Activated CD4-positive, alpha-beta T cell treated with anti-CD3 and anti-CD28 coated beads for 36 hours (primary cell): ENCODE results near the gene CLDN9. TPM values are rescaled to one million over a fixed set of nuclear protein-coding genes. Genes with fewer than 3 reads are reported as not detected.

ENCODE experiments used
- ATAC-seq: fragments of 200-7000 bp; cut with Tn5 transposase; one replicate; pipeline ENCODE4 v1.10.0; 2021; ENCODE audit warnings: mild to moderate bottlenecking, moderate library complexity
- CTCF ChIA-PET: fragments of 350-600 bp; sonication (Branson Sonifier 250); formaldehyde crosslinking; loops from one replicate; lab custom pipeline; 2021; ENCODE audit warnings: antibody characterized with exemption; lab: Charles Lee
- POLR2A ChIA-PET: fragments of 350-600 bp; sonication (Branson Sonifier 250); formaldehyde crosslinking; loops from one replicate; lab custom pipeline; 2021; ENCODE audit warnings: antibody characterized with exemption, inconsistent platforms; lab: Charles Lee
- DNase-seq: peaks from one replicate; pipeline ENCODE4 v3.0.0-alpha.2; 2020
- H3K27ac Mint-ChIP-seq: one replicate; pipeline ENCODE4 v1.8.0; 2021; ENCODE audit warnings: mixed read lengths
- H3K27me3 Mint-ChIP-seq: one replicate; pipeline ENCODE4 v1.8.0; 2021; ENCODE audit warnings: mixed read lengths
- H3K36me3 Mint-ChIP-seq: one replicate; pipeline ENCODE4 v1.8.0; 2021; ENCODE audit warnings: low read depth, mixed read lengths
- H3K4me1 Mint-ChIP-seq: one replicate; pipeline ENCODE4 v1.8.0; 2021; ENCODE audit warnings: mixed read lengths
- H3K4me3 Mint-ChIP-seq: one replicate; pipeline ENCODE4 v1.8.0; 2021; ENCODE audit warnings: mild to moderate bottlenecking, moderate library complexity, mixed read lengths
- H3K9me3 Mint-ChIP-seq: one replicate; pipeline ENCODE4 v1.8.0; 2021; ENCODE audit warnings: low read depth, mixed read lengths
- intact Hi-C, 2 experiments: fragments of 100-400 bp; cut with DNase I in 1 of 2; cut with micrococcal nuclease in 1 of 2; formaldehyde crosslinking; loops; one replicate each; pipeline versions ENCODE4 v1.14.2 to v1.15.1; 2022 to 2024; cut with DNase I, micrococcal nuclease
- total RNA-seq, 2 experiments: library from RNA; stranded (reverse); gene quantifications; one replicate each; pipeline ENCODE4 v1.2.3, GENCODE V29; 2021

Gene CLDN9
- total RNA-seq, 2 experiments from 2014 or later: not detected

DNA sequence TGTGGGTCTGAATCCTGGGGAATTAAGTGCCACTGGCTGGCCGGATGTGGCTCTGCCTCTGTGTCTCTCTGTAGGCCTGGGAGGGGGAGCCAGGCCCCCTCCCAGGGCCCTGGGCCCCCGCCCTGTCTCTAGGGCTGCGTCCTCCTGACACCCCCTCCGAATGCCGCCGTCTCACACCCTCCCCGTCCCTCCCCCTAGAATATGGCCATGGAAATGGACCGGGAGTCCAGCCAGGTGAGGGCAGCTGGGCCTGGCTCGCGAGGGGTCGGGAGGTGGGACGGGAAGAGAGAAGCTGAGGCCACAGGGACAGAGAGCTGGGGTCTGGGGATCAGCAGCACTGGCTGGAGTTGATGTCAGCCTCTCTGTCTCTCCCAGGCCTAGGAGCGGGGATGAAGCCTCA is 16.4 kb upstream of the CLDN9 start:
- H3K4me1 Mint-ChIP-seq: no peaks in the 10 kb centered on the region
- intact Hi-C loops: no loop called here
- ATAC-seq: no peak
- no peaks in the 10 kb centered on the region for H3K36me3 Mint-ChIP-seq
- ChIA-PET POLR2A (interaction anchor here (0.7 kb wide), 1 partner anchor 1010 kb away, joined by 4 read pairs; no protein-coding TSS in a partner anchor), CTCF (no interaction called here)
- no peak for DNase-seq
- H3K9me3 Mint-ChIP-seq: no peaks in the 10 kb centered on the region
- no peak overlapping the region for H3K4me3 Mint-ChIP-seq
- no peak overlapping the region for H3K27ac Mint-ChIP-seq
- no peaks in the 10 kb centered on the region for H3K27me3 Mint-ChIP-seq

GRCh38 chr16:2999929-3000328 is 12.8 kb upstream of the CLDN9 start:
- Mint-ChIP-seq H3K27ac (no peak overlapping the region), H3K36me3 (no peaks in the 10 kb centered on the region), H3K9me3 (no peaks in the 10 kb centered on the region), H3K27me3 (no peaks in the 10 kb centered on the region), H3K4me3 (no peak overlapping the region), H3K4me1 (no peaks in the 10 kb centered on the region)
- intact Hi-C loops: no loop called here
- CTCF ChIA-PET: interaction anchor here (9.6 kb wide), 1 partner anchor 32 kb away, joined by 130 read pairs; no protein-coding TSS in a partner anchor
- no peak for ATAC-seq
- POLR2A ChIA-PET: no interaction called here
- DNase-seq: no peak

DNA sequence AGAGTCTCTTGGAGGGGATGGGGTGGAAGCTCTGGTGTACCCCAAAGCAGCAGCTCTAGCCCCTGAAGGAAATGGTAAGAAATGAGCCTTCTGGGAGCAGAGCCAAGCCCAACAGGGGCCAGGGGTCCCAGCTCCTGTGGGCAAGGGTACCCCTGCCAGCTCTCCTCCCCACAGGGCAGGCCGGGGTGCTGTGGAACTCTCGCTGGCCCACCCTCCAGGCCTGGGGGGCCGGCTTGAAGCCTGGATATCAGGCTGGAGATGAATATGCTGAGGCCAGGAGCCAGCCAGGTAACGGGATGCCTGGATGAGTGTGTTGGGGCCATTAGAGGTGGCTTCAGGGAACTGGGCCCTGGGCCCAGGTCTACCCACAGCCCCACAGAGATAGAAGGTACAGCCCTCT is 12.2 kb upstream of the CLDN9 start:
- Mint-ChIP-seq H3K36me3 (no peaks in the 10 kb centered on the region), H3K4me3 (no peak overlapping the region), H3K27ac (no peak overlapping the region), H3K27me3 (no peaks in the 10 kb centered on the region), H3K4me1 (no peaks in the 10 kb centered on the region), H3K9me3 (no peaks in the 10 kb centered on the region)
- DNase-seq (no peak), ATAC-seq (no peak)
- CTCF ChIA-PET: interaction anchor here (1.1 to 9.6 kb wide), 2 partner anchors 18 to 31 kb away, joined by 3 to 130 read pairs; no protein-coding TSS in a partner anchor
- POLR2A ChIA-PET: no interaction called here
- intact Hi-C loops: no loop called here

DNA sequence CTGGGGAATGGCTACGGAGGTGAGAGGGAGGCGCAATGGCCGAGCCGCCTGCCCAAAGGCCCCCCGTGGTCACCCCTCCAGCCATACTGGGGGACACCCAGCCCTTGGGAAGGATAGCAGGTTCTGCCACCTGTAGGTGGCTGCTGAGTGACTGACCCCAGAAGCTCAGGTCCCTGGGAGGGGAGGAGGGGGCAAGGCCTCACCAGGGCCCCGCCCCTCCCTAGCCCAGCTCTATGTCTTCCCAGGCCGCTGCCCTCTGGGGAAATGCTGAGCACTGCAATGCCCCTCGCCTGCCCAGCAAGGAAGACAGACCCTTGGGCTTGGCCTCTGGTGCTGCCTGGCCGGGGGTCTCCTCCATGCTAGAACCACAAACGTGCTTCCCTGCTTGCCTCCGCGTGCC is 11.4 kb upstream of the CLDN9 start:
- H3K4me3 Mint-ChIP-seq: no peak overlapping the region
- H3K9me3 Mint-ChIP-seq: no peaks in the 10 kb centered on the region
- POLR2A ChIA-PET: no interaction called here
- intact Hi-C loops: no loop called here
- CTCF ChIA-PET: interaction anchor here (1.1 to 9.6 kb wide), 2 partner anchors 17 to 30 kb away, joined by 3 to 130 read pairs; no protein-coding TSS in a partner anchor
- H3K36me3 Mint-ChIP-seq: no peaks in the 10 kb centered on the region
- no peak for DNase-seq
- no peaks in the 10 kb centered on the region for H3K27me3 Mint-ChIP-seq
- H3K27ac Mint-ChIP-seq: no peak overlapping the region
- H3K4me1 Mint-ChIP-seq: no peaks in the 10 kb centered on the region
- ATAC-seq: no peak

- CTCF ChIA-PET: interaction anchor here (0.6 to 9.6 kb wide), 15 partner anchors 17 to 713 kb away, joined by 3 to 130 read pairs (median 3); partner anchors contain the start of genes HCFC1R1, KREMEN2, THOC6 and TNFRSF12A
- Mint-ChIP-seq H3K27ac (no peak overlapping the region), H3K27me3 (peaks cover 6% of the 10 kb centered on the region), H3K4me1 (peaks cover 23% of the 10 kb centered on the region), H3K9me3 (no peaks in the 10 kb centered on the region), H3K36me3 (no peaks in the 10 kb centered on the region), H3K4me3 (peak overlapping the region; percentile 32)
- peak; percentile 100 for ATAC-seq
- intact Hi-C loops: loop anchor here (1.0 to 2.0 kb wide), 8 partner anchors 17 to 147 kb away; partner anchors contain the start of genes TNFRSF12A (in 2 of the 2), PAQR4 (in 1 of the 2) and THOC6 (in 1 of the 2)
- POLR2A ChIA-PET: interaction anchor here (0.7 to 1.2 kb wide), 6 partner anchors 16 to 464 kb away, joined by 3 to 5 read pairs (median 4); partner anchors contain the start of genes FLYWCH2 and TNFRSF12A
- peak; percentile 99 for DNase-seq
Measured at GRCh38 chr16:3003582-3004270, 9.0 kb upstream of the CLDN9 start.

DNA sequence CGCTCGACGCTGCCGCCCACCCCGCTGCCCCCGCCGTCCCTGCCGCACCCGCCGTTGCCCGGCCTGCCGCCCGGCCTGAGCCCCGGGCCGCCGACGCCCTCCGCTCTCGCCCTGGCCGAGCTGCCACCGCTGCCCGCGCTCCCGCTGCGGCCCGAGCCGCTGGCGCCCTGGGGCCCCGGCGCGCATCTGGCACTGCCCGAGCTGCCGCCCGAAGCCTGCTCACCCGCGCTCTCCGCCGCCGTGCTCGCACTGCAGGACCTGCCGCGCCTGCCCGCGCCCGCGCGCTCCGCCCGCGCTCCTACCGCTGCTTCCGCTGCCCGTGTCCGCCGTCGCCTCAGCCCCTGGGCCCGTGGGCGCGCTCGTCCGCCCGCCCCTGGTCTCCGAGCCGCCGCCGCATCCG is 8.4 kb upstream of the CLDN9 start:
- Mint-ChIP-seq H3K9me3 (no peaks in the 10 kb centered on the region), H3K4me3 (no peak overlapping the region), H3K27me3 (peaks cover 6% of the 10 kb centered on the region), H3K36me3 (no peaks in the 10 kb centered on the region), H3K27ac (no peak overlapping the region), H3K4me1 (peaks cover 23% of the 10 kb centered on the region)
- intact Hi-C loops: loop anchor here (1.0 to 2.0 kb wide), 4 partner anchors 16 to 35 kb away; partner anchors contain the start of genes TNFRSF12A (in 2 of the 2) and PAQR4 (in 1 of the 2)
- DNase-seq (peak; percentile 55), ATAC-seq (peak; percentile 10)
- POLR2A ChIA-PET: interaction anchor here (0.7 to 1.2 kb wide), 6 partner anchors 16 to 463 kb away, joined by 3 to 5 read pairs (median 4); partner anchors contain the start of genes FLYWCH2 and TNFRSF12A
- CTCF ChIA-PET: interaction anchor here (0.6 to 9.6 kb wide), 14 partner anchors 16 to 712 kb away, joined by 3 to 130 read pairs (median 4); partner anchors contain the start of genes HCFC1R1, KREMEN2, THOC6 and TNFRSF12A

GRCh38 chr16:3004781-3005284 is 7.9 kb upstream of the CLDN9 start:
- Mint-ChIP-seq H3K36me3 (no peaks in the 10 kb centered on the region), H3K27me3 (peaks cover 6% of the 10 kb centered on the region), H3K4me3 (no peak overlapping the region), H3K9me3 (no peaks in the 10 kb centered on the region), H3K27ac (no peak overlapping the region), H3K4me1 (peaks cover 23% of the 10 kb centered on the region)
- ATAC-seq (no peak), DNase-seq (no peak)
- intact Hi-C loops: loop anchor here (1.0 to 2.0 kb wide), 4 partner anchors 15 to 36 kb away; partner anchors contain the start of genes TNFRSF12A (in 2 of the 2) and PAQR4 (in 1 of the 2)
- ChIA-PET POLR2A (no interaction called here), CTCF (interaction anchor here (1.3 to 9.6 kb wide), 3 partner anchors 27 to 121 kb away, joined by 3 to 130 read pairs (median 3); partner anchors contain the start of gene KREMEN2)

GRCh38 chr16:3007059-3007956 is 5.4 kb upstream of the CLDN9 start:
- POLR2A ChIA-PET: interaction anchor here (0.6 to 1.0 kb wide), 3 partner anchors 13 to 1262 kb away, joined by 3 to 5 read pairs (median 3); partner anchors contain the start of gene TNFRSF12A
- Mint-ChIP-seq H3K36me3 (no peaks in the 10 kb centered on the region), H3K4me3 (no peak overlapping the region), H3K27me3 (peaks cover 9% of the 10 kb centered on the region), H3K9me3 (no peaks in the 10 kb centered on the region), H3K4me1 (peaks cover 23% of the 10 kb centered on the region), H3K27ac (no peak overlapping the region)
- DNase-seq (no peak), ATAC-seq (no peak)
- CTCF ChIA-PET: interaction anchor here (0.7 to 9.6 kb wide), 7 partner anchors 13 to 52 kb away, joined by 3 to 130 read pairs (median 3); partner anchors contain the start of gene TNFRSF12A
- intact Hi-C loops: no loop called here

- DNase-seq: peak; percentile 25
- intact Hi-C loops: no loop called here
- no peak for ATAC-seq
- H3K4me3 Mint-ChIP-seq: no peak overlapping the region
- H3K36me3 Mint-ChIP-seq: no peaks in the 10 kb centered on the region
- peaks cover 11% of the 10 kb centered on the region for H3K27me3 Mint-ChIP-seq
- H3K27ac Mint-ChIP-seq: no peak overlapping the region
- no peaks in the 10 kb centered on the region for H3K9me3 Mint-ChIP-seq
- H3K4me1 Mint-ChIP-seq: peaks cover 26% of the 10 kb centered on the region
- ChIA-PET CTCF (interaction anchor here (0.5 to 9.6 kb wide), 7 partner anchors 12 to 51 kb away, joined by 3 to 130 read pairs (median 3); partner anchors contain the start of gene TNFRSF12A), POLR2A (interaction anchor here (0.6 to 1.0 kb wide), 3 partner anchors 12 to 1262 kb away, joined by 3 to 5 read pairs (median 3); partner anchors contain the start of gene TNFRSF12A)
Measured at GRCh38 chr16:3007957-3008689, 4.6 kb upstream of the CLDN9 start.

DNA sequence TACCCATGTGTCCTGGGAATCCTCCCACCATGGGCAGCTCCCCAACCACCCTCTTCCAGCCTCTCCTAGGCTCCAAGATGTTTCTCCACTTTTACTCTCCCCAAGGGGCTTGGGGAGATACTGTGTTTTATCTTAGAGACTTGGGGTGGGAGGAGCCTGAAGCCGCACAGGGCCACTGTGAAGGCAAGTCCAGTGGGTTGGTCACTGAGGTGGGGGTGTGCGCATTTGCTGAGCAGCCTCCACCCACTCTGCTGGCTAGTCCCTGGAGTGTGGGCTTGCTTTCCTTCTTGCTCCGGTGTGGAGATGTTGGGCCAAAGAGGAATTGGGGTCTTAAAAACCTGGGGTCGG is 4.1 kb upstream of the CLDN9 start:
- ATAC-seq (no peak), DNase-seq (no peak)
- POLR2A ChIA-PET: no interaction called here
- CTCF ChIA-PET: interaction anchor here (0.5 kb wide), 1 partner anchor 22 kb away, joined by 3 read pairs; no protein-coding TSS in a partner anchor
- Mint-ChIP-seq H3K4me1 (peaks cover 26% of the 10 kb centered on the region), H3K27me3 (peaks cover 11% of the 10 kb centered on the region), H3K9me3 (no peaks in the 10 kb centered on the region), H3K27ac (no peak overlapping the region), H3K4me3 (no peak overlapping the region), H3K36me3 (no peaks in the 10 kb centered on the region)
- intact Hi-C loops: no loop called here
